DOHH2 (cell line): Measurements from ENCODE around the gene NFIX.

Experiments used
- H3F3A ChIP-seq: fragments of 200-600 bp; sonication (generic), shearing (Covaris generic); 2 replicates; pipeline ENCODE4 v1.6.0; 2016; ENCODE audit warnings: antibody characterized with exemption, mild to moderate bottlenecking; ENCODE audit not compliant: control insufficient read depth, insufficient read depth
- H3K27ac ChIP-seq: fragments of 200-600 bp; sonication (generic); 2 replicates; pipeline ENCODE4 v1.5.1; 2014; ENCODE audit warnings: low read depth, mild to moderate bottlenecking, low read length, moderate library complexity
- H3K27me3 ChIP-seq: fragments of 200-600 bp; sonication (generic); 2 replicates; pipeline ENCODE4 v1.6.1; 2014; ENCODE audit warnings: mild to moderate bottlenecking, low read length, mixed read lengths; ENCODE audit not compliant: control insufficient read depth
- H3K36me3 ChIP-seq: fragments of 200-600 bp; sonication (generic); 2 replicates; pipeline ENCODE4 v1.6.1; 2014; ENCODE audit warnings: mild to moderate bottlenecking, low read length, moderate library complexity, mixed read lengths; ENCODE audit not compliant: control insufficient read depth
- H3K4me1 ChIP-seq: fragments of 200-600 bp; sonication (generic); 2 replicates; pipeline ENCODE4 v1.6.1; 2014; ENCODE audit warnings: mild to moderate bottlenecking, low read length, mixed read lengths; ENCODE audit not compliant: control insufficient read depth
- H3K4me2 ChIP-seq: fragments of 200-600 bp; sonication (generic); 2 replicates; pipeline ENCODE4 v1.6.0; 2014; ENCODE audit warnings: mild to moderate bottlenecking, low read length, moderate library complexity
- H3K4me3 ChIP-seq: fragments of 200-600 bp; sonication (generic); 2 replicates; pipeline ENCODE4 v1.5.1; 2014; ENCODE audit warnings: mild to moderate bottlenecking, low read length, mixed read lengths
- H3K79me2 ChIP-seq: fragments of 200-600 bp; sonication (generic); 2 replicates; pipeline ENCODE4 v1.6.1; 2014; ENCODE audit warnings: mild to moderate bottlenecking, low read length, mixed read lengths; ENCODE audit not compliant: control insufficient read depth
- H3K9me2 ChIP-seq: fragments of 200-600 bp; sonication (generic); replicated peaks from 2 replicates; pipeline ENCODE4 v1.6.1; 2014; ENCODE audit warnings: mild to moderate bottlenecking, low read length, mixed read lengths; ENCODE audit not compliant: control insufficient read depth
- H3K9me3 ChIP-seq: fragments of 200-600 bp; sonication (generic); 2 replicates; pipeline ENCODE4 v1.6.1; 2014; ENCODE audit warnings: antibody characterized with exemption, low read length, mixed read lengths; ENCODE audit not compliant: control insufficient read depth, insufficient read depth
- H4K20me1 ChIP-seq: fragments of 200-600 bp; sonication (generic); 2 replicates; pipeline ENCODE4 v1.6.0; 2014; ENCODE audit warnings: low read depth, mild to moderate bottlenecking, antibody characterized with exemption, low read length, moderate library complexity; ENCODE audit not compliant: control insufficient read depth, insufficient read depth
- CTCF ChIP-seq: fragments of 200-600 bp; sonication (generic); IDR thresholded peaks from one replicate; pipeline ENCODE4 v1.5.1; 2014; ENCODE audit warnings: antibody characterized with exemption, mild to moderate bottlenecking, low read depth, low read length; ENCODE audit not compliant: poor library complexity, severe bottlenecking
- EZH2phosphoT487 ChIP-seq: fragments of 200-600 bp; sonication (generic); IDR thresholded peaks from 2 replicates; pipeline ENCODE4 v1.6.1; 2017; ENCODE audit warnings: borderline replicate concordance, mild to moderate bottlenecking, antibody characterized with exemption, low read length, moderate library complexity, mixed read lengths

Gene NFIX

GRCh38 chr19:13039211-13039789 is 44.0 kb downstream of the NFIX start:
- Histone ChIP-seq H3K36me3 (no peaks in the 10 kb centered on the region), H3K9me2 (no peaks in the 10 kb centered on the region), H4K20me1 (no peaks in the 10 kb centered on the region), H3K4me3 (no peak overlapping the region), H3F3A (no peaks in the 10 kb centered on the region), H3K9me3 (no peaks in the 10 kb centered on the region), H3K79me2 (no peaks in the 10 kb centered on the region), H3K27ac (no peak overlapping the region), H3K4me2 (no peak overlapping the region), H3K27me3 (peaks cover 41% of the 10 kb centered on the region), H3K4me1 (peaks cover 7% of the 10 kb centered on the region)
- TF ChIP-seq CTCF (no peak), EZH2phosphoT487 (no peak)

GRCh38 chr19:13040232-13040947 is 45.1 kb downstream of the NFIX start:
- H3F3A ChIP-seq = no peaks in the 10 kb centered on the region
- H4K20me1 ChIP-seq = no peaks in the 10 kb centered on the region
- no peak overlapping the region for H3K27ac ChIP-seq
- H3K79me2 ChIP-seq = no peaks in the 10 kb centered on the region
- no peaks in the 10 kb centered on the region for H3K36me3 ChIP-seq
- peaks cover 7% of the 10 kb centered on the region for H3K4me1 ChIP-seq
- no peaks in the 10 kb centered on the region for H3K9me3 ChIP-seq
- H3K27me3 ChIP-seq = peaks cover 36% of the 10 kb centered on the region
- H3K4me3 ChIP-seq = no peak overlapping the region
- H3K4me2 ChIP-seq = no peak overlapping the region
- TF ChIP-seq EZH2phosphoT487 (no peak), CTCF (no peak)
- H3K9me2 ChIP-seq = no peaks in the 10 kb centered on the region

GRCh38 chr19:13040948-13041292 is 45.6 kb downstream of the NFIX start:
- no peaks in the 10 kb centered on the region for H3K9me2 ChIP-seq
- no peaks in the 10 kb centered on the region for H3K9me3 ChIP-seq
- no peaks in the 10 kb centered on the region for H3F3A ChIP-seq
- H3K27me3 ChIP-seq = peaks cover 34% of the 10 kb centered on the region
- no peak overlapping the region for H3K27ac ChIP-seq
- H3K4me1 ChIP-seq = peaks cover 7% of the 10 kb centered on the region
- H3K36me3 ChIP-seq = no peaks in the 10 kb centered on the region
- H3K4me2 ChIP-seq = no peak overlapping the region
- no peak for TF ChIP-seq EZH2phosphoT487
- no peak for TF ChIP-seq CTCF
- no peaks in the 10 kb centered on the region for H3K79me2 ChIP-seq
- no peaks in the 10 kb centered on the region for H4K20me1 ChIP-seq
- H3K4me3 ChIP-seq = no peak overlapping the region
